Inflammatory macrophage (primary cell): ENCODE measurements around the gene MLIP.
"Not testable (repeated sequence)": the region's sequence is repeated elsewhere in the genome, so short reads cannot be mapped to it uniquely, and the experiment has no call there.

Experiments used
- DNase-seq, 2 donors: peaks; one replicate each; pipeline ENCODE4 v3.0.0-alpha.2; 2020 to 2022
- total RNA-seq, 18 experiments: gene quantifications; one replicate each; lab custom pipeline; 2026; ENCODE audit warnings: mixed read lengths in 6 of 18, inconsistent platforms in 2 of 18; lab: John Stamatoyannopoulos, UW

MLIP gene
- total RNA-seq, result 0 to 0.16 (median 0) reads per million in 18 experiments

DNA sequence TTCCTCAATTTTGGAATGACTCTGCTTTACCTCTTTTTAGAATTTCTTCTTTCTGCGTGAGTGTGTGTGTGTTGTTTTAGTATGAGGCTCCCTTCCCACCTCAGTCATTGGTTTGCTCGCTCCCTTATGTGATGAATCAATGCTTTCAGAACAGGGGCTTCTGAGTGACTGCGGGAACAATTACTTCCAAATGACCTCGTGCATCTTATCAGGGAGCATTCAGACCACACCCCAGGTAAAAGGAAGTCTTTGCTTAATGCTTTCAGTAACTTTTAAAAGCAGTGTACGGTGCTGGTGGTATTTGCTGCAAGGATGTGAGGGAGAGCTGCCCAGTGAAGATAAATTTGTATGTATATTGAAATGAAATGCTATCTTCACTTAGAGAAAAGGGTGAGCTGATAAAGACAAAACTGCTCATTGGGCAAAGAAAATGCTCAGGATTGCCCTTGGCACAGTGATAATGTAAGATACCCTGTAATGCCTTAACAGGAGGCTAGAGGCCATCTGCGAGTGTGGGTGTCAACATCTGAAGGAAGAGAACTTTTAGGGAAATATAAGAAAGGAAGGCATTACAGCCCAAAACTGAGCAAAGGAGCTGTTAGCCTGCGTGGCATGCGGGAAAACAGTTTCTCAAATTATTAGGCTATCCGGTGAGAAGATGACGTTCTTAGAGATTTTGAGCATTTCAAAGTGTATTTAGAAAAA, at the start of gene MLIP:
Gene MLIP (plus strand): TSS at position 103 of the 705 bp plus-strand sequence. CDS start 37 bp downstream, at position 140.
- no peak for DNase-seq

DNA sequence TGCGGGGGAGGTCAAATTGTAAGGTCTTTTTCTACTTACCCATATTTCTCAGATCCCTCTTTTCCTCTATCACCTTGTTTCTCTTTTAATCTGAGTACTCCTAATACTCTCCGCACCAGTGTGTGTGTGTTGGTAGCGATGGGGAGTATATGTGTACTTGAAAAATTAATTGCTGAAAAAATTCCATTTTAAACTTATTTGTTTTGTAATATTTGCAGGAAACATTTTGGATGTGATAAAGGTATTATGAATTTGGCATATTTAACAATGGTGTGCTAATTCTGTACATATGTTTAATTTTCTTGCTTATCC, 48.1 kb upstream of the MLIP start:
- no peak for DNase-seq

- no peak for DNase-seq
Measured at GRCh38 chr6:54068694-54069093, 42.5 kb upstream of the MLIP start.

GRCh38 chr6:54070025-54070424, 41.2 kb upstream of the MLIP start:
- DNase-seq, result no peak

- no peak for DNase-seq
Measured at GRCh38 chr6:54071821-54072340, 39.4 kb upstream of the MLIP start.

DNA sequence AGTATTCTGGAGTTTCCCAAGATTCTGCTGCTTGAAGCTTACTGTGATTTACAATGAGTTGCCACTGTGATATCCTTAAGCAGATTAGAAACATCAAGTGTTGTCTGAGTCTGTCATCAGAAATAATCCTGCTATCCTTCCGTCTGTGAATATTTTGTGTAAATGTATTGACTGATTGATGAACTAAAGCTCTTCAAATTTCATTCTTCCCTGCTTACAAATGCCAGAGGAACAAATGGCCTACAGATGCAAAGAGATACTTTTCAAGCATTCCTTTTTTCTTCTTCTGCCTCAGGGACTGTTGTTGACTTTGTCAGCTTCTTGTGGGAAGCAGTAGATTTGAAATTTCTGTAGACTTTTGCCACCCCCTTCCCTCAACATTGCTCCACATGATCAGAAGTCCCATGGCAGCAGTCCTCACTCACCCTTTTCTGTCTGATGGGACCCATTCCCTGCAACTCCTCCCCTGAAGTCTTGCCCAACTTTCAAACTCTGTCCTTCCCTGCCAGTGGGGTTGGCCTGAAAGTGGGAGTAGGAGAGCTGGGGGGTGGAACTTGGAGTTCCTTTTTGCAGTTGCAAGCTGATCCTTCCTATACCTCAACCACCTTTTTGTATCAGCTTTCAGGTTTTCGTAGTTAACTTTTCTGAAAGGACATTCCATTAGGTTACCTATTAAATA, 38.5 kb upstream of the MLIP start:
- no peak for DNase-seq

GRCh38 chr6:54073487-54073886, 37.8 kb upstream of the MLIP start:
- DNase-seq, result no peak

- no peak for DNase-seq
Measured at GRCh38 chr6:54074109-54074508, 37.1 kb upstream of the MLIP start.

- DNase-seq, result no peak
Measured at GRCh38 chr6:54074578-54075195, 36.6 kb upstream of the MLIP start.

- no peak for DNase-seq
Measured at GRCh38 chr6:54076159-54076789, 35.0 kb upstream of the MLIP start.

DNA sequence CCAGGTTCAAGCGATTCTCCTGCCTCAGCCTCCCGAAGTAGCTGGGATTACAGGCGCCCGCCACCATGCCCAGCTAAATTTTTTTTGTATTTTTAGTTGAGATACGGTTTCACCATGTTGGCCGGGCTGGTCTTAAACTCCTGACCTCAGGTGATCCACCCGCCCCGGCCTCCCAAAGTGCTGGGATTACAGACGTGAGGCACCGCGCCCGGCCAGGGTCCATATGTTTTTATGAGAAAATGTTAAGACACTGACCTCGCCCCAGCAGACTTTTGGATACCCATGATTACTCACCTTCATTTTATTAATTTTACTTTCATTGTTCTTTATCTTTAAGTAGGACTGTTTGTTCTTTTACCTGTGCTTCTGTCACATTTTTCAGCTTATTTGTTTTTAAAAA, 29.7 kb upstream of the MLIP start:
- not testable (repeated sequence) for DNase-seq

GRCh38 chr6:54083287-54083686, 28.0 kb upstream of the MLIP start:
- DNase-seq, result no peak

- DNase-seq, result no peak
Measured at GRCh38 chr6:54084231-54084630, 27.0 kb upstream of the MLIP start.

DNA sequence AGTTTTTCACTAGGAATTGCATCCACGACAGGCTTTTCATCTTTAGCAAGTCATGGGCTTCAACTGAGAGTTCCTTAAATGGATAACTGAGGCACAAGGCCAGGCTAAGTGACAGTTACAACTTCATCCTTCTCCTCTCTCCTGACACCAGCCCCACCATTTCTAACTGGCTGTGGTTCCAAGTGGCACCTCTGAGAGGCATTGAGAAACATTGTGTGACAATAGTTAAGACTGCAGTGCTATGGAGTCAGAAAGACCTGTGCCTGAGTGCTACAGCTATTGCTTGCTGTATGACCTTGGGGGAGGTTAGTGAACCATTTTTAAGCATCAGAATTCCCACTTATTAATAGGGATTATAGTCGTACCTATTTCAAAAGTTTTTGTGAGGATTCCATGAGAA, 26.2 kb upstream of the MLIP start:
- DNase-seq, result no peak

DNA sequence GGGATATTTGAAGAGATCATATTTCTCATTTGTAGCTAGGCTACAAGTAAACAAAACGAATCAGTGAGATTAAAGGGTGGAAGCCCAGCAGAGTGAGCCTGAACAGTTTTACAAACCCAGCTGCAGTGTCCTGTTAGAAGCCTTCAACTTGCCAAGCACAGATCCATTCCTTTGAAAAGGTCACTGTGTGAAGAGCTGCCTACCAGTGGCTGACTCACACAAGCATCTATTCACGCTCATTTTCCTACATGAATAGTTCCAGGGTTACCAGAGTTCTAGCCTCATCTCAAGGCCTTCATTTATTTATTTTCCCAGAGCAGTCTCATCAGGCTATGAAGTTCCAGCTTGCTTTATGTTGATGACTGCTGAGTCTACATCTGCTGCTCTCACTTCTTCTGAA, 25.7 kb upstream of the MLIP start:
- no peak for DNase-seq

DNA sequence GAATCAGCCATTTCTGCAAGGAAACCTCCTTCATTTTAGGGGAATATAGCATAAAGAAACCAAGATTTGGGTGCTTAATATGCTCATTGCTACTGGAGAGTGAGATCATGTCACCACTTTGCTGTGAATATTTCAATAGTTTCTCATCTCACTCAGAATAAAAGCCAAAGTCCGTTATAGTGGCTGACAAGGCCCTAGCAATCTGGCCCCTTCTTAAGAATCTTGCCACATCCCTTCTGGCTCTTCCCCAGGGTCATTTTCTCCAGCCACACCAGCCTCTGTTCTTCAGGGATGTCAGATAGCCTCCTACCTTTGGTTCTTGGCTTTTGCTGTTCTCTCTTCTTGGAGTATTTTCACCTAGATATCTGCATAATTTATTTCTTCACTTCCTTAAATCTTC, 24.8 kb upstream of the MLIP start:
- no peak for DNase-seq

GRCh38 chr6:54087721-54088120, 23.5 kb upstream of the MLIP start:
- no peak for DNase-seq

DNA sequence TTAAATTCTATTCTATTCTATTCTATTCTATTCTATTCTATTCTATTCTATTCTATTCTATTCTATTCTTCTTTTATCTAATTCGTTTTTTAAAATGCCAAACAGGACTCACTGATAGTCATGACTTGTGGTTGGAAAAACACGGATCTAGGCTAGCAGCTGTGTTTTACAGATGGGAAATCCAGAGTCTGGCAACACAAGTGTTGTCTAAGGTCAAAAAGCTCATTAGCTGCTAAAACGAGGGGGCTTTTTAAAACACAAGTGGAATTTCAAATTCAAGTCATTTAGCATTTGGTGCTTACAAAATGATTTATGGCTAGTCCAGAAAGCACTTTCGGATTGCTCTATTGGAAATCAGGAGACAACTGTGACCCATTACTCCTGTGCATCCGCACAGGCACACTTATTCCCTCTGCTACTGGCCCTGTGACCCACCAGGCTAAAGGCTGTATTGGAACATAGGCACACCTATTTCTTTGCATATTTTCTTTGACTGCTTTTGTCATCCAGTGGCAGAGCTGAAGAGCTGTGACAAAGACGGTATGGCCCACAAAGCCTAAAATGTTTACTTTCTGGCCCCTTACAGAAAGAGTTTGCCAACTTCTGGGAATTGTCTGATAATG, 17.8 kb upstream of the MLIP start:
- no peak for DNase-seq

DNA sequence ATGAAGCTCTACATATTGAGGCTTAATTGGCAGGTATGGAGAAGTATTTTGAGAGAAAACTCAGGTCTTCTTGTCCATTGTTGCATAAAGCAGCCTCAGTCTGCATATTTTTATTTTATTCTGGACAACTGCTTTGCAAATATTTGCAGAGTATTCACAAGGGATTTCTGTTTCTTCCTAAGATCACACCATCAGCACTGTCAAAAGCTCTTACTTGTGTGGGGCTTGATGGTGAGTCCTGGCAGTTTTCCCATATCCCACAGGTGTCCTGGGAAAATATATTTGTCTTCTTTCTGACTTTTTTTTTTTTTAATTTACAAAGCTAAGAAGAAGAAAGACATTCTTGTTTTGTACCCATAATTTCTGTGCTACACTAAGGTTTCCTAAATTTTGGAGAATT, 16.9 kb upstream of the MLIP start:
- no peak for DNase-seq

GRCh38 chr6:54094786-54095185, 16.5 kb upstream of the MLIP start:
- DNase-seq, result no peak

DNA sequence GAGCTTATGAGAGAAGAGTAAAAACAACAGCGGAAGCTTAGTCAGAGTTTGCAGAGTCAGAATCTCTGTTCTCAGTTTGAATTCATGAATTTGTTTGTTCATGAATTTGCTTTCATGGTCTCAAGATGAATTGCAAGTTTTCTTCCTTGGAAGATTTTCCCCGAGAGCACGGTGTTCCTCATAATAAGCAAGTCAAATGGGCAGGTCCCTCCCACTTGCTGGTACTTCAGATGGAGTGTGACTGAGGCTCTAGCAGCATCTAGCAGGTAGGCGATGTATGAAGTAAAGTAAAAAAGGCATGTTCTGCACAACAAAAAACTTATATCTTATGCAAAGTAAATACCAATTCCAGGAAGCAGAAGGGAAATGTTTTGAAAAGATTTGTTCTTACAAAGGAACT, 15.5 kb upstream of the MLIP start:
- no peak for DNase-seq

DNA sequence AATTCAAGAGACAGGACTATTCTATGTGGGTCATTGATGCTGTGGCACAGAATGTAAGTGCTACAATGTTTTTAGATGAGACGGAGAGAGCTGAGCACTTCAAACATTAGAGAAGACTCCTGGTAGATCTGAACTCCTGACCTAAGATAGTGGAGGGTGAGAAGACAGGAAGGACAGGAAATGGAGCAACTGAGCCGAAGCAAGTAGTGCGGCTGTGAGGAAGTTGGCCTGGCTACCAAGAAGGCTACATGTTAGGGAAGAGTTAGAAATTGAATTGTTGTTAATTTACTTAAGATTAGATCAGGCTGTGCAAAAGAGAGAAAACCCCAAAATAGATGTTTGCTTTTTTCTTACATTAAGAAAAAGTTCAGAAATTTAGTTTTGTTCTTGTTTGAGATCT, 14.4 kb upstream of the MLIP start:
- DNase-seq, result no peak

DNA sequence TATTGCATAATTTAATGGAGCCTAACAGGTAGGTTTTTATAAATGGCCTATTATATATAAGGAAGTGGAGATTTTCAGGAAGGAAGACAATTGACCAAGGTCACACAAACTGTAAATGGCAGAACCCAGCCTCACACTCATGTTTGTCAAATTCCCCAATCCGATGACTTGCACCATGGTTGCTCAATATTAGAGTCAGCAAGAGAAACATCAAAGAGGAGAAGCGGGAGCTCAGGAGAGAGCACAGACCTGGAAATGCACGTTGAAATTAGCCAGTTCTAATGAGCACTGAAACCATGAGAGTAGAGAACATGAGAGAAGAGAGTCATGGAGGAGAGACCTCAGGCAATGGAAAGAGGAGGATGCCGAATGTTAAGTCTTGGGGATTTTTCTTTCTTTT, 13.5 kb upstream of the MLIP start:
- no peak for DNase-seq
